Mucosa of stomach (tissue), 1 donor: ENCODE data around the gene CSNK2B.
A peak's percentile ranks its signal among the peaks of the same experiment; 100 is the strongest.
"Not testable (repeated sequence)": the region's sequence is repeated elsewhere in the genome, so short reads cannot be mapped to it uniquely, and the experiment has no call there.

ENCODE experiments used
- H3K27me3 ChIP-seq: one replicate; pipeline ENCODE4 v1.7.0; 2013; ENCODE audit warnings: mild to moderate bottlenecking, low read length; ENCODE audit not compliant: control insufficient read depth, insufficient read depth
- H3K36me3 ChIP-seq: one replicate; pipeline ENCODE4 v1.7.0; 2013; ENCODE audit warnings: low read length; ENCODE audit not compliant: control insufficient read depth, insufficient read depth
- H3K4me1 ChIP-seq: one replicate; pipeline ENCODE4 v1.7.0; 2013; ENCODE audit warnings: mild to moderate bottlenecking, low read length; ENCODE audit not compliant: control insufficient read depth, insufficient read depth
- H3K4me3 ChIP-seq: one replicate; pipeline ENCODE4 v1.7.0; 2013; ENCODE audit warnings: low read length
- H3K9ac ChIP-seq: one replicate; pipeline ENCODE4 v1.7.0; 2013; ENCODE audit warnings: mild to moderate bottlenecking, low read length, moderate library complexity
- H3K9me3 ChIP-seq: one replicate; pipeline ENCODE4 v1.7.0; 2013; ENCODE audit warnings: mild to moderate bottlenecking, low read length, moderate library complexity; ENCODE audit not compliant: control insufficient read depth
- donor health status: Pancreatic carcinoma.

Gene CSNK2B

DNA sequence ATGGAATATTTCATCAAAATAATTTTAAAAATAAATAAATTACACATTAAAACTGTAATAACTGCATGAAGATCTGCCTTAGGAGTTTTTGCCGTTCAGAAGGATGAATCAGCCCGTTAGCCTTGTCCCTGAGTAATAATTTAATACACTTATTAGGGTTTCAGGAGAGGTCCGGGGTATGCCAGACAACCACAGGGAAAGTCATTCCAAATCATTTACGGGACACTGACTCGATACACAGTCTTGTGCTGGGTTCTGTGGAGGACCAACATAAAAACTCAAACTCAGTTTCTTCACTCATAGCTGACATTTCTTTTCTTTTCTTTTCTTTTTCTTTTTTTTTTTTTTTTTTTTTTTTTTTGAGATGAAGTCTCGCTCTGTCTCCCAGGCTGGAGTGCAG is 40.1 kb downstream of the CSNK2B start:
- no peaks in the 10 kb centered on the region for H3K27me3 ChIP-seq
- H3K36me3 ChIP-seq: no peaks in the 10 kb centered on the region
- H3K9ac ChIP-seq: no peak overlapping the region
- no peak overlapping the region for H3K4me3 ChIP-seq
- H3K4me1 ChIP-seq: peaks cover 24% of the 10 kb centered on the region
- H3K9me3 ChIP-seq: no peaks in the 10 kb centered on the region

DNA sequence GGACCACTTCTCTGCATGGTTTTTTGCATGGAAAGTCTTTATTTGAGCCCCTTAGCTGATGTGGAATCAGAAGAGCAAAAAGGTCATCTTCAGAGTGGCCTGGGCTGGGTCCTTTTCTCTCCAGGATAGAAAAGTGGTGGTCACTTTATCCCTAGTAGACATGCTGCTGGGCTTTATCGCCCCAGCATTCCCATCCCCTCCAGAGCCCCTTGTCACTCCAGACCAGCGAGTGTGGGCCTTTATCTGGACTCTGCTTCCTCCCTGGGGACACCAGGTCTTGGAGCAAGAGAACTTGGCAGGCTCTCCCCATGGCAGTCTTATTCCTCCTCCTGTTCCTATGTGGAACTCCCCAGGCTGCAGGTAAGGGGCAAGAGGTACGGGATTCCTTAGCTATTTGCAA is 40.7 kb downstream of the CSNK2B start, which contains the start of gene LY6G6F:
LY6G6F (plus strand) TSS at position 268 of the 400 bp plus-strand sequence; CDS start at position 309, 41 bp downstream.
- H3K9me3 ChIP-seq: no peaks in the 10 kb centered on the region

GRCh38 chr6:31707701-31708100 is 41.8 kb downstream of the CSNK2B start:
- no peaks in the 10 kb centered on the region for H3K27me3 ChIP-seq
- H3K4me3 ChIP-seq: no peak overlapping the region
- H3K9me3 ChIP-seq: no peaks in the 10 kb centered on the region
- peaks cover 25% of the 10 kb centered on the region for H3K4me1 ChIP-seq
- H3K36me3 ChIP-seq: no peaks in the 10 kb centered on the region
- H3K9ac ChIP-seq: no peak overlapping the region

More for the DNA sequence above, 40.7 kb downstream of the CSNK2B start, which contains the start of gene LY6G6F:
- H3K9ac ChIP-seq: no peak within 1 kb of the TSS
- H3K36me3 ChIP-seq: no peaks in the 10 kb centered on the region
- H3K27me3 ChIP-seq: no peaks in the 10 kb centered on the region
- peaks cover 26% of the 10 kb centered on the region for H3K4me1 ChIP-seq
- no peak within 1 kb of the TSS for H3K4me3 ChIP-seq

GRCh38 chr6:31708224-31708623 is 42.3 kb downstream of the CSNK2B start:
- Histone ChIP-seq H3K27me3 (no peaks in the 10 kb centered on the region), H3K36me3 (no peaks in the 10 kb centered on the region), H3K4me1 (peaks cover 25% of the 10 kb centered on the region), H3K9me3 (no peaks in the 10 kb centered on the region), H3K9ac (no peak overlapping the region), H3K4me3 (no peak overlapping the region)

- not testable (repeated sequence) for H3K9ac ChIP-seq, H3K36me3 ChIP-seq, H3K4me3 ChIP-seq, H3K27me3 ChIP-seq, H3K9me3 ChIP-seq
- peaks cover 22% of the 10 kb centered on the region for H3K4me1 ChIP-seq
Measured at GRCh38 chr6:31709157-31709556, 43.3 kb downstream of the CSNK2B start.

DNA sequence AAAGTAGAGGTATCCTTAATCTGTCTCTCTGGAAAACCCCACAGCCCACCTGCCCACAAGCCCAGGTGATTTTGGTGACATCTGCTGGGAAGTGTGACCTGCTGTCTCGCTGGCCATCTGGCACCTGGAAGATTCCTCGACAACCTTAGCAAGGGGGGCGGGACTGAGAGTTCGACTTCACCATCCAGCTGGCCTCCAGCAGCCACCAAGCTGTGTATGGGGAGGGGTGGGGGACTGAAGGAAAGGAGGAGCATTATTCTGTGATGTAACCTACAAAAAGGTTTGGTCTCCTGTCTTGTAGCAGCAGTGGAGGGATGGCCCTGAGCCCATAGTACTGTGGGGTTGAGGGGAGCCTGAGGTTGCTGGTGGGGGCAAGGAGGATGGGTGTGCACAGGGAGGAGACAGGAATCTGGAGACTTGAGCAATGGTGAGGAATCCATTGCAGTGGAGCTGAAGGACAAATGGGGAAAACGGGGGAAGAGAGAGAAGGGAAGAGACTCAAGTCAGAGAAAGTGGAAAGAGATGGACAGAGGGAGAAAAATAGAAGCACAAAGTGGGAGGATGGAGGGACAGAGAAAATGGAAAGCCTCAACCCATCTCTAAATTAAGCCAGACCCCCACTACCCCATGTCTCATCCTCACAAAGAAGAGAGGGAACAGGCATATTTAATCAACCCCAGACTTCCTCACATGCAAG is 44.8 kb downstream of the CSNK2B start:
- H3K9me3 ChIP-seq: no peaks in the 10 kb centered on the region
- H3K4me3 ChIP-seq: no peak overlapping the region
- no peaks in the 10 kb centered on the region for H3K27me3 ChIP-seq
- peaks cover 26% of the 10 kb centered on the region for H3K4me1 ChIP-seq
- no peaks in the 10 kb centered on the region for H3K36me3 ChIP-seq
- H3K9ac ChIP-seq: no peak overlapping the region

DNA sequence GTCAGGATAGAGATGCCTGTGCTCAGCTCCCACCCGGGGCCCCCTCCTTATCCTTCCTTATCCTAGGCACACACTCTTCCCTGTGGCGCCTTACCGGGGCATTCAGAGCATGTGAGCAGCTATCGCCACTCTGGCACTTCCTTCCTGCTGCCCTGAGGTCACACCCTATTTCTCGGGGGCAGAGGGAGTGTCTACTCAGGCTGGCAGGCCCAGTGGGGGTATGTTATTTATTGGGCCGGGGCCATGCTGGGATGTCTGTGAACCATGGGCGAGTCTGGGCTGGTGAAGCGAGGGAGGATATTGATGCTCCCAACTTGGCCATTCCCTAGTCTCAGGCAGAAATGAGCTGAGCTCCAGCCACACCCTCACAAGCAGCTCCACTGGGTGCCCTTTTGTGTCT is 45.4 kb downstream of the CSNK2B start:
- no peak overlapping the region for H3K9ac ChIP-seq
- no peak overlapping the region for H3K4me3 ChIP-seq
- H3K4me1 ChIP-seq: peaks cover 26% of the 10 kb centered on the region
- H3K9me3 ChIP-seq: no peaks in the 10 kb centered on the region
- no peaks in the 10 kb centered on the region for H3K36me3 ChIP-seq
- no peaks in the 10 kb centered on the region for H3K27me3 ChIP-seq

- H3K9me3 ChIP-seq: no peaks in the 10 kb centered on the region
- H3K9ac ChIP-seq: no peak overlapping the region
- no peaks in the 10 kb centered on the region for H3K27me3 ChIP-seq
- H3K36me3 ChIP-seq: no peaks in the 10 kb centered on the region
- peaks cover 27% of the 10 kb centered on the region for H3K4me1 ChIP-seq
- H3K4me3 ChIP-seq: no peak overlapping the region
Measured at GRCh38 chr6:31712296-31712695, 46.4 kb downstream of the CSNK2B start.

DNA sequence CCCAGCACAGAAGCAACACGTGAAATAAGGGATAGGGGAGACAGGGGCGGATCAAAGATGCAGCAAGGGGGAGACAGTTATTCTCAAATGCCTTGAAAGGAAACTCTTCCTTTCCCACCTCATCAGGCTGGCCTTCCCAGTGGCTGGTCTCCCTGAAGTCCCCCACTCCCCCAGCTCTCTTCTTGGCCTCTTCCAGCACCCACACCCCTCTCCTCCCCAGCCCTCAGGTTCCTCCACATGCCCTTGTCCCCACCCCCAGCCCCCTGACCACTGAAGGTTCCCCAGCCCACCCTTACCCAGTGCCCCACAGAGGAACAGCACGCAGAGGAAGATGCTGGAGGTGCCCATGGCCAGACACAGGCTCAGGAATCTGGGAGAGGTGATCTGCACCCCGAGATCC is 47.6 kb downstream of the CSNK2B start:
- peaks cover 38% of the 10 kb centered on the region for H3K4me1 ChIP-seq
- no peaks in the 10 kb centered on the region for H3K27me3 ChIP-seq
- H3K4me3 ChIP-seq: no peak overlapping the region
- no peak overlapping the region for H3K9ac ChIP-seq
- H3K9me3 ChIP-seq: no peaks in the 10 kb centered on the region
- H3K36me3 ChIP-seq: no peaks in the 10 kb centered on the region

- no peak overlapping the region for H3K4me3 ChIP-seq
- peak overlapping the region; percentile 24 for H3K9ac ChIP-seq
Measured at GRCh38 chr6:31713991-31714684, 48.3 kb downstream of the CSNK2B start.

DNA sequence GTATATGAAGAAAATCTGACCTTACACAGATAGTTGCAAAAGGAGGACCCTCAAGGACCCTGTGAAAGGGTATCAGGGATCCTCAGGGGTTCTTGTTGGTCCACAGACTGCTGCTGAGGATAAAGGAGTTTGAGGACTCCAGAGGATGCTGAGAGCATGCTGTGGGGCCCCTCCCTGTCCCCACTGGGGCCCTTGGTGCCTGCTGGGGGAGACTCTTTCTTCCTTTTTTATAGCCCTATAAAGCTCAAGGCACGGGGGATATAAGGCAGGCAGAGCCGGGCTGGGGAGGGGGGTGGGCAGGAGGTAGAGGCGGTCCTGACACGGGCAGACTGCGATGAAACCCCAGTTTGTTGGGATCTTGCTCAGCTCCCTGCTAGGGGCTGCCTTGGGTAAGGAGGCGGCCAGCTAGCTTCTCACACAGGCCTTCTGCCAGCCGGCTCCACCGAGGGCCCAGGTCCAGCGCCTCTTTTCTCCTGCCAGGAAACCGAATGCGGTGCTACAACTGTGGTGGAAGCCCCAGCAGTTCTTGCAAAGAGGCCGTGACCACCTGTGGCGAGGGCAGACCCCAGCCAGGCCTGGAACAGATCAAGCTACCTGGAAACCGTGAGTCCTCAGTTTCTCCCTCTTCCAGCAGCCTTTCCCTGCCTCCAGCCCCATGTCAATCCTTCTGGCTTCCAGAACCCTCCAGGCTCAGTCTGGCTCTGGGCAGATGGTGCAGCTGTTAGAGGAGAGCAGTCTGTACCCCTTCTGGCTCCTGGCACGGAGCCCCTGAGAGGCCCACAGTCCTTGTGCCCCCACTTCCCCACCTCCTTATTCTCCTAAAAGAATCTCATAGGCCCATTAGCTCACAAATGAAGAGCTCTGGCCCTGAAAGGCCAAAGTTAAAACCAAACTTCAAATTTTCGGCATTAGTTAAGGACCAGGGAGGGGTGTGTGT is 49.4 kb downstream of the CSNK2B start, which contains the start of gene LY6G6D:
LY6G6D (plus strand) TSS at position 327 of the 937 bp plus-strand sequence; CDS start at position 335, 8 bp downstream.
- Histone ChIP-seq H3K4me3 (no peak within 1 kb of the TSS), H3K27me3 (no peaks in the 10 kb centered on the region), H3K9me3 (no peaks in the 10 kb centered on the region), H3K9ac (peak within 1 kb of the TSS; percentile 24), H3K4me1 (peaks cover 52% of the 10 kb centered on the region), H3K36me3 (no peaks in the 10 kb centered on the region)

More at GRCh38 chr6:31713991-31714684, 48.3 kb downstream of the CSNK2B start:
- H3K9me3 ChIP-seq: no peaks in the 10 kb centered on the region
- H3K4me1 ChIP-seq: peaks cover 45% of the 10 kb centered on the region
- no peaks in the 10 kb centered on the region for H3K27me3 ChIP-seq
- no peaks in the 10 kb centered on the region for H3K36me3 ChIP-seq
